ENCODE data around the gene ASB6.
"Not testable (repeated sequence)": the region's sequence is repeated elsewhere in the genome, so short reads cannot be mapped to it uniquely, and the experiment has no call there.

ASB6 gene

DNA sequence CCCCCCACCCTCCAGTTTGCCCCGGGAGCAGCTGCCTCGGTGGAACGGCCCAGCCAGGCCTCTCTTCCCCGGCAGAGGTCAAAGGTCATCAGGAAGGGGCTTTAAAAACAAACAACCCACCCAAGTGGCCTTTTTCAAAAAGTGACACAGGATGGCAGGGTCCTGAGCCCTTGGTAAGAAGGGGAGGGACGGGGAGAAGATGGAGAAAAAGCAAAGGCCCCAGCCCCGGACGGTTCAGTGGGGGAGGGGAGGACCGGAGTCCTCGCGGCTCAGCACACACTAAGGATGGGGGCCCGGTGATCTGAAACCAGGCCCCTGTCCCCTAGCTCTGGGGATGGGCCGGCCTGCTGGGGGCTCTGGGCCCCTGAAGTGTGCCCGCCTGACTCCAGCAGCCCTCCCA lies 24.6 kb upstream of the ASB6 start:
- DNase-seq, result no peak

DNA sequence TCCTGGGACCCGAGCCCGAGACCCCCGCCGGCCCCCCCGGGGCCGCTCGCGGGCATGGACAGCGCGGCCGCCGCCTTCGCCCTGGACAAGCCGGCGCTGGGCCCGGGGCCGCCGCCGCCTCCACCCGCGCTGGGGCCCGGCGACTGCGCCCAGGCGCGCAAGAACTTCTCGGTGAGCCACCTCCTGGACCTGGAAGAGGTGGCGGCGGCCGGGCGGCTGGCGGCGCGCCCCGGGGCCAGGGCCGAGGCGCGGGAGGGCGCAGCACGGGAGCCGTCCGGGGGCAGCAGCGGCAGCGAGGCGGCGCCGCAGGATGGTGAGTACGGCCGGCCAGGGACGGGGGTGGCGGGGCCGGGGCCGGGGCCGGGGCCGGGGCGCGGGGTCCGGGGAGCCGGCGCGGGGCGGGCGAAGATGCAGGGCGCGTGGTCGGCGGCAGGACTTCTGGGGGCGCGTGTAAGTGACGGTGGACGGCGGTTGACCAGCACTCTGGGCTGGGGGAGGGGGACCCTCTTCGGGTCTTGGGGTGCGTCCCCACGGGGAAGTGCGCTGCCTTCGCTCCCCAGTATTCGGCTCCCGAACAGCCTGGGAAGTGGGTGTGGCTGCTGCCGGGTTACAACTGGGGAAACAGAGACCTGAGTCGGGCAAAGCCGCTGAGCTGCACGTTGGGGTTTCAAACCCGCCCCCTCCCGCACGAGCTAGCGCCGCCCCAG lies 24.0 kb upstream of the ASB6 start:
- DNase-seq, result no peak

DNA sequence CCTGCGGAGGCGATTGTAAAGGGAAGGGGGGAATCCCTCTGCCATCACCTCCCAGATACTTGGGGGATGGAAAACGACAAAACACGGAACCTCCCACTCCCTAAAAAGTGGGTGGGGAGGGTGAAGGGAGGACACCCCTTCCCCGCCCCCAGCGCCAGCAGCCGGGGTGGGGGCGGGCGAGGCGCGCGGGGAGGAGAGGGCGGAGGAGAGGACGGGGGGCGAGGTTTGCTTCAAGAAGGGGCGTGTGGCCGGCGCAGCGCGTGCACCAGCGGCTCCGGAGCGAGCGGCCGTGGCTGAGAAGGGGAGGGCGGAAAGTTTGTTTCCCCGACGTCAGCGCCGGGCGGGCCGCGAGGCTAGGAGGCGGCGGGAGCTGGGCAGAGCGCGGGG lies 23.4 kb upstream of the ASB6 start, which contains the start of gene PRRX2:
PRRX2 (plus strand) TSS at position 259 of the 387 bp plus-strand sequence. CDS start 221 bp downstream, outside the sequence.
- DNase-seq, result no peak

DNA sequence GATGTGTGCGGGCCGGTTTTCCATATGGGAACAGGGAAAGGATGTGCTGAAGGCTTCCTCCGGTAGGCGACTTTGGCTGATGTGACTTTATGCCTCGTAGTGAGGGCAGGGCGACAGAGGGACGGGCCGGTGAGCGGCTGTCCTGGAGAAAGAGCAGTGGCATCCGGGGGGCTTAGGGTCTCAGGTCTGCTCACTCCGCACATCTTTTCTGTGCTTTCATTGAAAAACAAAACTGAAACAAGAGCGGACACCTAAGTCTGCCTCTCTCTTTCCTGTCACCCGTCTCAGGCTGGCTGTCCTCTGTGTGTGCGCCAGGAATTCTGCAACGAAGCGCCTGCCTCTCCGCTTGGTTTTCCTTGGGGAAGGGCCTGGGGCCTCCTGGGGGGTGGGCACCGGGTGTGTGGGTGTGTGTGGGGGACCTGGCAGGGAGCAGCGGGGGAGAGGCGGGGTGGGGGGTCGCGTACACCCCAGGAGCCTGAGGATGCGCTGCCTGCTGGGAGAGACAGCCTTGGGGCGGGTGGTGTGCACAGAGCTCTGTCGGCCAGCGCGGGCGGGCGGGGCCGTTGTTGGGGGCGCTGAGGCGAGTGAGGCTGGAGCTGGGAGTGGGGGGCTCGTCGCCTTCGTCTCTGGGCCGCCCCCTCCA lies 22.9 kb upstream of the ASB6 start:
- DNase-seq, result no peak

DNA sequence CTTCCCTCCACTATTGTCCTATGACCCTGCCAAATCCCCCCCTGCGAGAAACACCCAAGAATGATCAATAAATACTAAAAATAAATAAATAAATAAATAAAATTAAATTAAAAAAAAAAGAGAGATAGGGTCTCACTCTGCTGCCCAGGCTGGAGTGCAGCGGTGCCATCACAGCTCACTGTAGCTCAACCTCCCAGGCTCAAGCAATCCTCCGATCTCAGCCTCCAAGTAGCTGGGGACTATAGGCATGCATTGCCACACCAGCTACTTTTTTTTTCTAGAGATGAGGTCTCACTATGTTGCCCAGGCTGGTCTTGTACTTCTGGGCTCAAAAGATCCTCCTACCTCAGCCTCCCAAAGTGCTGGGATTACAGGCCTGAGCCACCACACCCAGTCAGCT lies 20.3 kb upstream of the ASB6 start:
- not testable (repeated sequence) for DNase-seq

DNA sequence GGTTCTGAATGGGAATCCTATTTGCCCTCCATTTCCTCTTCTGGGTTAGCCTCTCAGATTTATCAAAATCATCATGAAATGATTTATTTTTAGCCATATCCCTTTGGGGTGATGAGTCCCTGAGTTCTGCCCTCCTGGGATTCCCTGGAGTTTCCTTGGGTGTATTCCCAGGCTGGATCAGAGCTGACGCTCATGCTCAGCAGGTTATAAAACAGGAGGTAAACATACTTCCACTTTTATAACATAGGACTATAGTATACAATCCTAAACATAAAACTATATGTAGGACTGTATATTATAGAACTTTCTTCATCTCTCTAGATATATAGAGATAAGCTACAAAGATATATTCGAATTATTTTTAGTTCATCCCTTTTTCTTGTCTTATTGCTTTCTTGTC lies 19.1 kb upstream of the ASB6 start:
- no peak for DNase-seq

DNA sequence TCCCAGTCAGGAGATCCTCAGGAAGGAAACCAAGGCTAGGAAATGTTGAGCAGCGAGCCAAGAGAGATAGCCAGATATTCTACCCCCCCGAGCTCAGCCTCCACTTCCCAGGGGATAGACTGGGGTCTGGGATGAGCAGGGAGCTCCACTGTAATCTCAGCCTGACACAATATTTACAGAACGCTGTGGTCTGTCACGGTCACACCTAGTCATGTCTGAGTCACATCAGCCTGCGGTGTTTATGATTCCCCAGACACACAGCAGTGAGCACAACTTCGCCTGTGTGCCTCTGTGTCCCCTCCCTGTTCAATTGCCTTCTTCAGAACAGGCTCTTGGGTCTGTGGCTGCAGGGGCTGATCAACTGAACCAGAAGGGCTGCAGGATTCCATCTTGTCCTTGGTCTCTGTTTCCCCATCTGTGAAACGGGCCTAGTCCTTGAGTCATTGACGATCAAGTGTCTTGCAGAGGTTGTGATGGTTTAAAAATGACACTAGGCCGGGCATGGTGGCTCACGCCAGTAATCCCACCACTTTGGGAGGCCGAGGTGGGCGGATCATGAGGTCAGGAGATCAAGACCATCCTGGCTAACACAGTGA lies 14.9 kb upstream of the ASB6 start:
- no peak for DNase-seq

DNA sequence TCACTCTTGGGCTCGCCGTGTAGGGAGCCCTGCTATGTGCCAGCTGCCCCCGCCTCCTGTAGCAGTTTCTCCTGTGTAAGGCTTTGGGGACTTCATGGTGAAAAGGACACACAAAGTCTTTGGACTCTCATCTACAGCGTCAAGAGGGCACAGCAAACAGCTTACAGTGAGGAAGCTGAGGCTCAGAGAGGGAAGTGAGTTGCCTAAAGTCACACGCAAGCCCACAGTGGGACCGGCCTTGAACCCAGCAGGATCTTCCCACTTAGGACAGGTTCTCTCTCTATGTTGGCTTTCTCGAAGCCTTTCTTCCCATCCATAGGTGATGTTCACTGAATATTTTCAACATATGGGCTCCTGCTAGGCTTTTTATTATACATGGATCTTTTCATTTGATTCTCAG lies 13.7 kb upstream of the ASB6 start:
- DNase-seq, result no peak

DNA sequence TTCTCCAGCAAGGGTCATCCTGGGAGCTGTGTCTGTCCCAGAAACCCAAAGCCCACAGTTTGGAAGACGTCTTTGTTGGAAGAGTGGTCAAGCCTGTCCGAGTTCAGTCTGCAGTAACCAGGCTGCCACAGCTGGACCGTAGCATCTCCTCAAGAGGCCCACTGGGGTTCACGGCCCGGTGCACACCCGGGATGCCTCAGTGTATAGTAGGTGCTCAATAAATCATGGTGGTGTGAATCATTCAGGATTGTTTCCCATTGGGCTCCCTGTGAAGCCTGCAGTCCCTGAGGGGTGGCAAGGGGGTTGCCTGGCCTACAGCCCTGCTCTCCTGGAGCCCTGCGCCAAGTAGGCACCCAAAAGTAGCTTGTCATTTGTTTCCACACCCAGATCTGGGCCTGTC lies 13.2 kb upstream of the ASB6 start:
- no peak for DNase-seq

DNA sequence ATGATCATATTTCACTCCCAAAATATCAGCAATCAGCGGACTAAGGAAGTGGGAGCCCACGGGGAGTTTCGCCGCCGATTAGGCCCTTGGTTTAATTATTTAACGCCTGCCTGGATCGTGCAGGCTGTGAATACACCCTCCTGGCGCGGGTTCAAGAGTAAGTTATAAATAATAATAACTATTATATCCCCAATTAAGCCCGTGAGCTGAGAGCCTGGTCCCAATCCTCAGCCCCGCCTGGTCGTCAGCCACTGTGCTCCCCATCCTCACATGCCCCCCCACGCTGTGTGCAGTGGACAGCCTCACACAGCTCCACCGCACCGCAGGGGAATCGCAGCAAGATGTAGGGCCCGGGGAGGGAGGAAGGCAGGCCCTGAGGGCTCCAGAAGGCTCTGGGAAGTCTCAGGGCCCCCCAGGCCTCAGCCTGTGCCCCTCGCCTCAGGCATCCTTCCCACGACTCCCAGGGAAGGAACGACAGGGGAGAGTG lies 12.6 kb upstream of the ASB6 start:
- no peak for DNase-seq

DNA sequence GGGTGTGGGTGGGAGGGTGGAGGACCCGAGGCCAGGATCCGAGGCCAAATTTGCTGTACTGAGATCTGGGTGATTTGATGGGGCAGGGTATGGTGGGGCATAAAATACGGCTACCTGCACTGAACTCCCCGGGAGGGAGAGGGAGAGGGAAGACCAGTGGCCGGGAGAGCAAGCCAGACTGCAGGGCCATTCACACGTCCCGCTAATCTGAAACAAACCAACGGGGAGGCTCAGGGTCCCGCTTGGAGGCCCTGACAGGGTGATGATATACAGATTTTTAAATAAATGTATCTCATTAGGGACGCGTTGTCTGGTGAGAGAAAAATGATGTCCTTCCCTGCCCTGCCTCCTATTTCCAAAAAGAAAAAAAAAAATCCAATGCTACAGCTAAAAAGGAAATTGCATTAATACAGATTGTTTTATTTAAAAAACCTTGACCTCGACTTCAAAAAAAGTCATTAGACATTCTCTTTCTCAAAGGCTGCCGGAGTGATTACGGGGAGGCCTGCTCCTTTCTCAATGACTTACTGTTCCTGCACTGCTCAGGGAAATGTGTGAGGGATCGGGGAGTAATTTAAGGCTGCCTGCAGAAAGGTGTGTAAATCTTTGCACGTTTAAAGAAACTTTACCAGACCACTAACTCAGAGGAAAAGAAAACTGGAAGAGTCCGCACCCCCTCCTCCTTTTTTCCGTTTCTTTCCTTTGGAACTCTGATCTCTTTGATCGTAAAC lies 12.0 kb upstream of the ASB6 start:
- DNase-seq, result no peak

DNA sequence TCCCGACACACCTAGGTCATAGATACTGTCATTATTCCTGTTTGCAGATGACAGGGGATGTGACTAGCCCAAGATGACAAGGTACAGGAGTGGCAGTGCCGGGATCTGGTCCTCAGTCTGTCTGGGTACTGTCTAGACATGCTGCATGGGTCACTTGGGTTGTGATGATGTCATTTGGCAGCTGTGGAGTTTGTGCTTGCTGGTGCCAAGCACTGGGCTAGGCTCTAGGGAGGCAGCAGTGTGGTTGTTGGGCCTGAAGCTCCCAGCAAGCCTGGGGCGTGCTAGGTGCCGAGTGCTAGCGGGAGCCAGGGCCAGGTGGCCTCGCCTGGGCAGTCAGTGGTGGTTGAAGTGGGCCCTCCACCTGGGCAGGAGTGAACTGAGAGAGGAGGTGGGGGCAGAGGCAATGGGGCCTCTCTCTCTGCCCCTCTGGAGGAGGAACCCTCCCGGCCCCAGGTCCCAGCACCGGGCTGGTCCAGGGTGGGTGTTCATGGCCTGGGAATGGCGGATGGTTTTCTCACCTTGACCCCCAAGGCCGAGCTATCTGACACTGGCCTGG lies 8.8 kb upstream of the ASB6 start:
- no peak for DNase-seq

DNA sequence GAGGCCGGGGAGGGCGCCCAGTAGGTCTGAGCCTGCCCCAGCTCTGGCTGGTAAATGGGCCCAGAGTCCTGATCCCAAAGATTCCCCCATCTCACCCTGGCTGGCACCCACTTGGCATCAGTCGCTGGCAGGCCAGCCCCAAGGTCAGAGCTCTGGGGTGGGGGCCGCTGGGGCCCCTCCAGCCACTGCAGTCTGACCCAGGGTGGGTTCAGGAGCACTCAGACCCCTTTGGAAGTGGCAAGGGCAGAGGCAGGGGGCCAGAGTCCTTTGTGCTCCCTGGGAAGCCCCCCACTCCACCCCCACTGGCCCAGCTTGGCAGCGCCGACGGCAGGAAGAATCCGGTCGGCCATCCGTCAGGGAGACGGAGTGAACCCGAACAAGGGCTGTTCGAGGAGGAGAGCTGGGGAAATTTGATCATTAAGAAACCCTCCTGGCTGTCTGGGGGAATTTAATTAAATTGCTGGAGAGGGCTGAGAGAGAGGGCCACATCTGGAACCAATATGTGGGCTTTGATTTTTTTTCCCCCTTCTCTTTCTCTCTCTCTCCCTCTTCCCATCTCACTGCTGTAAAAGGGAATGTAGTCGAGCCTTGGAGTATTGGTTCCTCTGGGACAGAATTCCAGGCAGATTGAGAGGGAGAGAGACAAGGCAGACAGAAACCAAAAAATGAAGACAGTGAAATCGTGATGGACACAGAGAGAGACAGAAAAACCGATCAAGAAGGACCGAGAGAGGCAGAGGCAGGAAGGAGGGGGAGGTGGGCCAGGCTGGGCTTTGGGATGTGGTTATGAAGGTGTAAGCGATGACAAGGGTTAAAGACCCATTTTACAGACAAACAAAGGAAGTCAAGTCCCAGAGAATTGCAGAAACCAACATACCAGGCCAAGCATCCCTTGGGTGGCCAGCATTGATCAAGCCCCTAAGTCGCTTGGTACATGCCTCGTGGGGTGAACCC lies 8.1 kb upstream of the ASB6 start:
- DNase-seq, result no peak

DNA sequence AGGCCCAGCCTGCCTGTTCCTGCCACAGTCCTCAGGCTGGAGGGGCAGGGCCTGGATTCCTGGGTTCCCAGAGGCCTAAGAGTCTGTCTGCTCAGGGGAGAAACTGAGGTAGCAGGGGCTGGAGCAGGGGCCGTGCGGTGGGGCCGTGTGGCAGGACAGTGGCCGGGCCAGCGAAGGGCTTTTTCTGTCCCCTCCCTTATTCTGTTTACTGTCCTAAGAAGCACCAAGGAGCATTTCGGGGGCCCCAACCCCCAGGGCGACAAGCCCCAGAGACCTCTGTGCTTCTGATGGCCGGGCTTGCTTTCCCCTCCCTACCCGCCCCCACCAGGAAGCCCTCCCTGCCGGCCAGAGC lies 6.8 kb upstream of the ASB6 start:
- DNase-seq, result no peak

DNA sequence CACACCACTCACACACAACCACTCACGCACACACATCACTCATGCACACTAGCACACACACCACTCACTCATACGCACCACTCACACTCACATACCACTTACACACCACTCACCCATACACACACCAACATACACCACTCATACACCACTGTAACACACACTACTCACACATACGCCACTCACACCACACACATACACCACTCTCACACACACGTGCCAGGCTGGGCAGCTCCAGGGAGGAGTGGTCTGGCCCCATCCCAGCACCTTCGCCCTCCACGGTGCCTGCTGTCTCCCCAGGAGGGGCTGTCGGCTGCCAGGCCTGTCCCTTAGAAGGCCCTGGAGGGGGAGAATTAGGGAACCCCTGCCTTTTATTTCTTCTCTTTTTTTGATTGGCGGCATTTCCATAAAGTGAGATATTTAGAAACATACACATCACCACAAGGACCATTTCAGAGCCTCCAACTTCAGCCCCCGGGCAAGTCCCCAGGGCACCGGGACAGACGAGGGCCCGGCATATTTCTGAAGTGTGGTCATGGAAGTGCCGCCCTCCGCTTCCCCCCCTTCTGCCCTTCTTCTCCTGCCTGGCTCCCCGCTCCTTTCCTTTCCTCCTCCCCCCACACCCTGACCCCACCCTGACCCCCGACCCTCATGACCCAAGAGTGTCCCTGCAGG lies 6.3 kb upstream of the ASB6 start:
- DNase-seq, result no peak

DNA sequence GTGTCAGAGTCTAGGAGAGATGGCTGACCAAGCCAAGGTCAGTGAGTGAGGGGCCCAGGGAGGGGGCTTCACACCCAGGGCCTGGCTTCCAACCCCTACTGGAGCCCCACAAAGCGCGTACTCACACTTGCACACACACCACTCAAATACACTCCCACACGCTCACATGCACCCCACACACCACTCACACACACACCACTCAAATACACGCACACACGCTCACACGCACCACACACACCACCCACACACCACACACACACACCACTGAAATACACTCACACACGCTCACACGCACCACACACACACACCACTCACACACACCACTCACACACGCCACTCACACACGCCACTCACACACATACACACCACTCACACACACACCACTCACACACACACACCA lies 5.7 kb upstream of the ASB6 start:
- no peak for DNase-seq

DNA sequence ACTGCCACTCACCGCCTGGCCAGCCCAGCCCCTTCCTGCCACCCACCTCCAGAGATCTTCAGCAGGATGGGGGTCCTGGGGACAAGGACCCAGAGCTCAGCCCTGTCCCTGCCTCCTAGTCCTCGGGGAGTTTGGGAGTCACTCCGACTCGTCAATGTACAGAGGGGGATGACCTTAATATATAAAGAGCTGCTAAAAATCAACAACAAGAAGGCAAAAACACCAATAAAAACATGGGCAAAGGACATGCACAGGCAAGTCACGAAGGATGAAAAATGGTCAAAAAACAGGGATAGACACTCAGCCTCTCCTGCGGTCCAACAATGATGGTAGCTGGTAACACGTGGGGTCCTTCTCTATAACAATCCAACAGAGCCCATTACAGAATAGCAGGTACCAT lies 4.7 kb upstream of the ASB6 start:
- DNase-seq, result no peak

DNA sequence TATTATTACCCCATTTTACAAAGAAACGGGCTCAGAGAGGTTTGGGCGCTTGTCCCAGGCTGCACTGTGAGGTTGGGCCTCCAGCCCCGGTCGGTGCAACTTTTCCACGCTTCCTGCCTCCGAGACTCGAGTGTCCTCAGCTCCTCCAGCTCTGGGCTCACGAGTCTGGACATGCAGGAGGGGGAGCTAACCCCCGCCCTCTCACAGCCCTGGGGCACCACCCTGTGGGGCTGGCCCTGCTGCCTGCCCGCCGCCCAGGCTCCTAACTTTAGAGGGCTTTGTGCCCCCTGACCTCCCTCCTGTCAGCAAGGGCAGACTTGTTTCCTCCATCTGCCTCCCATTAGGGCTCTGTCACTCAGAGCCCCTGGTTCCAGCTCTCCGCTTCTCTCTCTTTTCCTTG lies 4.3 kb upstream of the ASB6 start:
- no peak for DNase-seq

DNA sequence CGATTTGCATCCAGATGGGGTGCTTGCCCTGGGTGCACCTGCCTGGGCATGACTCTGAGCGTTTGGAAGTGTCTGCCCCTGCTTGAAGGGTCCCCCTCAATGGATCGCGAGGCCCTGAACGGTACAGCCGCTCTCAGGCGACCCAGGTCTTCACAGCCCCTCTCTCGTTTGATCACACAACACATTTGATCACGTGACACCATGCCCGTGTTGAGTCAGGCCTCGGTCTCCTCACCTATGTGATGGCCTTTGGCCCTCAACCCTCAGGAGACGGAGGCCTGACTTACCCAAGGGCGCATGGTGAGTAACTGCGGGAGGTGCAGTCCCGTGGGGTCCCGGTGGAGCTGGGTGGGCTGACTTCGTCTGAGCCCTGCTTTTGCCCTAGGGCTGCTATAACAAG lies 3.0 kb upstream of the ASB6 start:
- no peak for DNase-seq

DNA sequence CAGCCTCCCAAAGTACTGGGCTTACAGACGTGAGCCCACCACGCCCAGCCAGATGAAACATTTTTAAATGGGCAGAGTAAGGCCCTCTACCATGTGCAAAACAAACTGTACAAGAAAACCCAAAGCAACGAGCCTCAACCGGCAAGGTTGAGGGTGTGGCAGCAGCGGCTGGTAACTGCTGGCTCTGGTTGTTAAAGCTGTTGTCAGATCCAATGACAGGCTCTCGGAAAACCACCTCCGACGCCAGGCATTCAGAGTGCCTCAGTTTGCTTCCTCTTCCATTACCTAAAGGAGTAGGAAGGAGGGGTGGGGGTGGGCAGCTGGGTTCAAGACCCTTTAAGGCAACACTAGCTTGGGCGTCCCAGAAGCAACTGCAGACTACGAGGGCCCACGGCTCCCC lies 2.4 kb upstream of the ASB6 start:
- no peak for DNase-seq

DNA sequence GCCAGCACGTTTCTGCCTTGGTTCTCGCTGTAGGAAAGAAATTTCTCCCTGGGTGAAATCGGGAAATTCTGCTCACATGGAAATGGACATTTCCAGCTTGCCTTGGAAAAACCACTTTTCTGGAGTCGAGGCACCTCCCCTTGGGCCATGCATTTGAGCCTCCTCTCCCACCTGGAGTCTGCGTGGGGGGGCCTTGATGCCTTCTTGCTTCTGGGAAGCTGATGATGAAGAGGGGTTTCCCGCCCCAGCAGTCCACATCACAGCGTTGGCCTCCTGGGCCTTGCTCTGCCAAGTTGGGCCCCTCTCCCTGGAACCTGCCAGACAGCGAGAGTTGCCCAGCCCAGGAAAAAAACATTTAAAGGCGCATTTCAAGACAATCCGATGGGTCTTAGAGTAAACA lies 1.8 kb upstream of the ASB6 start:
- no peak for DNase-seq

All from CD4-positive, alpha-beta T cell treated with Interleukin-4 for 4 hours (primary cell).